CD14-positive monocyte (primary cell): ENCODE measurements around the gene CAMTA1. TPM values are rescaled to one million over a fixed set of nuclear protein-coding genes. Genes with fewer than 3 reads are reported as not detected.

Source experiments
- DNase-seq, 3 donors: peaks; one replicate each; pipeline ENCODE4 v3.0.0-alpha.2; 2011 to 2022
- H2AFZ ChIP-seq: 2 replicates; pipeline ENCODE4 v1.6.0; 2012; ENCODE audit warnings: mild to moderate bottlenecking, low read depth, low read length, inconsistent platforms; ENCODE audit not compliant: insufficient read depth, poor library complexity, severe bottlenecking
- H3K27ac ChIP-seq, 2 donors: 1 replicate in 1 of 2; 2 replicates in 1 of 2; pipeline ENCODE4 v1.5.1; 2012 to 2013; ENCODE audit warnings: low read length in 2 of 2, control low read depth in 1 of 2, inconsistent platforms in 1 of 2, low read depth in 1 of 2, mild to moderate bottlenecking in 1 of 2
- H3K27me3 ChIP-seq, 2 donors: one replicate each; pipeline versions ENCODE4 v1.6.0 to v1.6.1; 2011 to 2013; ENCODE audit warnings: low read length in 2 of 2; ENCODE audit not compliant: control insufficient read depth in 2 of 2, insufficient read depth in 2 of 2
- H3K36me3 ChIP-seq, 2 donors: replicated peaks in 1 of 2; 1 replicate in 1 of 2; 2 replicates in 1 of 2; pipeline versions ENCODE4 v1.5.1 to v1.6.1; 2012 to 2013; ENCODE audit warnings: low read length in 2 of 2, control low read depth in 1 of 2, inconsistent platforms in 1 of 2, mild to moderate bottlenecking in 1 of 2; ENCODE audit not compliant: insufficient read depth in 2 of 2, control insufficient read depth in 1 of 2
- H3K4me1 ChIP-seq, 2 donors: 1 replicate in 1 of 2; 2 replicates in 1 of 2; pipeline versions ENCODE4 v1.5.1 to v1.6.1; 2012 to 2013; ENCODE audit warnings: low read length in 2 of 2, control low read depth in 1 of 2, inconsistent platforms in 1 of 2, mild to moderate bottlenecking in 1 of 2, moderate library complexity in 1 of 2; ENCODE audit not compliant: insufficient read depth in 2 of 2, control insufficient read depth in 1 of 2
- H3K4me2 ChIP-seq: replicated peaks from 2 replicates; pipeline ENCODE3; 2012; ENCODE audit warnings: low read length, moderate library complexity, mild to moderate bottlenecking; ENCODE audit not compliant: poor library complexity, severe bottlenecking; ENCODE audit errors: extremely low read depth
- H3K4me3 ChIP-seq, 3 experiments: fragments of 200-600 bp in 1 of 3; sonication (generic) in 1 of 3; replicated peaks in 1 of 3; 1 replicate in 2 of 3; 2 replicates in 1 of 3; pipeline ENCODE4 v1.5.1; 2011 to 2013; ENCODE audit warnings: low read length in 3 of 3, mild to moderate bottlenecking in 3 of 3, control low read depth in 2 of 3, low read depth in 2 of 3, inconsistent platforms in 1 of 3, moderate library complexity in 1 of 3
- H3K79me2 ChIP-seq: 2 replicates; pipeline ENCODE4 v1.6.0; 2012; ENCODE audit warnings: mild to moderate bottlenecking, control low read depth, inconsistent platforms, low read length, moderate library complexity; ENCODE audit not compliant: insufficient read depth
- H3K9ac ChIP-seq: 2 replicates; pipeline ENCODE4 v1.6.0; 2017; ENCODE audit warnings: low read length, mild to moderate bottlenecking; ENCODE audit not compliant: insufficient read depth, poor library complexity, severe bottlenecking
- H3K9me3 ChIP-seq, 2 donors: replicated peaks in 1 of 2; 1 replicate in 1 of 2; 2 replicates in 1 of 2; pipeline versions ENCODE4 v1.5.1 to v1.6.1; 2012 to 2013; ENCODE audit warnings: low read length in 2 of 2, control low read depth in 1 of 2; ENCODE audit not compliant: control insufficient read depth in 1 of 2, insufficient read depth in 1 of 2
- H4K20me1 ChIP-seq: 2 replicates; pipeline ENCODE4 v1.6.0; 2012; ENCODE audit warnings: mild to moderate bottlenecking, low read length, control low read depth, moderate library complexity; ENCODE audit not compliant: insufficient read depth
- H3K27ac Mint-ChIP-seq, 7 donors: one replicate each; pipeline ENCODE4 v1.8.0; 2020; ENCODE audit warnings: mild to moderate bottlenecking in 7 of 7, mixed read lengths in 7 of 7, moderate library complexity in 6 of 7, inconsistent platforms in 2 of 7
- H3K27me3 Mint-ChIP-seq, 3 donors: one replicate each; pipeline ENCODE4 v1.8.0; 2021 to 2022; ENCODE audit warnings: low read depth in 3 of 3, mild to moderate bottlenecking in 3 of 3, mixed read lengths in 3 of 3, moderate library complexity in 3 of 3, inconsistent platforms in 1 of 3
- H3K36me3 Mint-ChIP-seq, 2 donors: one replicate each; pipeline ENCODE4 v1.8.0; 2020; ENCODE audit warnings: mixed read lengths in 2 of 2, inconsistent platforms in 1 of 2, mild to moderate bottlenecking in 1 of 2
- H3K4me1 Mint-ChIP-seq: one replicate; pipeline ENCODE4 v1.8.0; 2020; ENCODE audit warnings: mild to moderate bottlenecking, mixed read lengths
- H3K4me3 Mint-ChIP-seq, 2 donors: one replicate each; pipeline ENCODE4 v1.8.0; 2020; ENCODE audit warnings: mild to moderate bottlenecking in 2 of 2, mixed read lengths in 2 of 2, moderate library complexity in 1 of 2
- H3K9me3 Mint-ChIP-seq, 7 donors: one replicate each; pipeline ENCODE4 v1.8.0; 2020 to 2022; ENCODE audit warnings: mixed read lengths in 7 of 7, mild to moderate bottlenecking in 6 of 7, moderate library complexity in 6 of 7, inconsistent platforms in 2 of 7
- WGBS: methylation state at CpG from one replicate; pipeline ENCODE4 v1.1.5; 2013; ENCODE audit warnings: missing lambda C conversion rate; ENCODE audit not compliant: insufficient coverage; 5-methylcytosine and 5-hydroxymethylcytosine counted together
- intact Hi-C, 2 donors: fragments of 100-400 bp; cut with micrococcal nuclease; formaldehyde crosslinking; loops; one replicate each; pipeline versions ENCODE4 v1.15.0 to v1.15.1; 2023
- polyA plus RNA-seq, 3 donors: library from polyadenylated mRNA; depleted of rRNA in 1 of 3; unstranded in 2 of 3; stranded (reverse) in 1 of 3; fragments of 300-500 nt in 2 of 3; fragments of >200 nt in 1 of 3; fragmentation: Illumina TruSeq in 2 of 3; gene quantifications; 1 replicate in 2 of 3; 2 replicates in 1 of 3; pipeline ENCODE4 v1.2.3, GENCODE V29; 2012 to 2021
- TF ChIP-seq, protein P1 (sequence below): fragments of 200-600 bp; IDR thresholded peaks from one replicate; pipeline ENCODE4 v1.8.0; 2022; ENCODE audit warnings: antibody characterized with exemption, mild to moderate bottlenecking

CAMTA1 gene
- polyA plus RNA-seq, 3 donors: 52.0 to 89.6 (median 78.3) TPM

DNA sequence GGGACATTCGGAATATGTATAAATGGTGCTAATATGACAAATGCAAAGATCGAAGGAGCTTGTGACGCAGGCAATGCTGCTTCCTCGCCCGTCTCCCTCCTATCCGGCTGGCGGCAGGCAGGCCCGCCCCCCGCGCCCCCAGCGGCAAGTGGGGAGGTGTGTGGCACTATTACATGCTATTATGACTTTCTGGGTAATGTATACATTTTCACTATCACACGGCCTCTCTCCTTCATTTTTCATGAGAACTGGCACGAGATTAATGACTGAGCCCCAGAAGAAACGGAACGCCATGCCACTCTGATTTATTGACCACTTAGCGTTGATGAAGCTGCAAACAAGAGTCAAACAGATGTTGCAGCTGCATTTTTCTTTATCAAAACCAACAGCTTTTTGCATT is 846.9 kb downstream of the CAMTA1 start:
- Mint-ChIP-seq H3K27ac (no peak overlapping the region), H3K4me3 (peak overlapping the region in 1 of 2 donors; percentile 16), H3K27me3 (peaks cover 9 to 21% (median 13%) of the 10 kb centered on the region in 3 donors), H3K36me3 (no peaks in the 10 kb centered on the region), H3K4me1 (no peaks in the 10 kb centered on the region), H3K9me3 (no peaks in the 10 kb centered on the region)
- 5% methylated on average over 7 of the region's 16 CpGs for WGBS
- no peak for DNase-seq
- Histone ChIP-seq H3K4me1 (no peaks in the 10 kb centered on the region), H3K27me3 (peaks cover 0 to 6% of the 10 kb centered on the region in 2 donors), H3K9ac (no peak overlapping the region), H3K36me3 (no peaks in the 10 kb centered on the region), H3K79me2 (no peaks in the 10 kb centered on the region), H3K4me3 (no peak overlapping the region), H3K9me3 (no peaks in the 10 kb centered on the region), H4K20me1 (no peaks in the 10 kb centered on the region), H2AFZ (no peak overlapping the region), H3K27ac (no peak overlapping the region), H3K4me2 (no peak overlapping the region)
- intact Hi-C loops: no loop called here
- TF ChIP-seq, protein P1, sequence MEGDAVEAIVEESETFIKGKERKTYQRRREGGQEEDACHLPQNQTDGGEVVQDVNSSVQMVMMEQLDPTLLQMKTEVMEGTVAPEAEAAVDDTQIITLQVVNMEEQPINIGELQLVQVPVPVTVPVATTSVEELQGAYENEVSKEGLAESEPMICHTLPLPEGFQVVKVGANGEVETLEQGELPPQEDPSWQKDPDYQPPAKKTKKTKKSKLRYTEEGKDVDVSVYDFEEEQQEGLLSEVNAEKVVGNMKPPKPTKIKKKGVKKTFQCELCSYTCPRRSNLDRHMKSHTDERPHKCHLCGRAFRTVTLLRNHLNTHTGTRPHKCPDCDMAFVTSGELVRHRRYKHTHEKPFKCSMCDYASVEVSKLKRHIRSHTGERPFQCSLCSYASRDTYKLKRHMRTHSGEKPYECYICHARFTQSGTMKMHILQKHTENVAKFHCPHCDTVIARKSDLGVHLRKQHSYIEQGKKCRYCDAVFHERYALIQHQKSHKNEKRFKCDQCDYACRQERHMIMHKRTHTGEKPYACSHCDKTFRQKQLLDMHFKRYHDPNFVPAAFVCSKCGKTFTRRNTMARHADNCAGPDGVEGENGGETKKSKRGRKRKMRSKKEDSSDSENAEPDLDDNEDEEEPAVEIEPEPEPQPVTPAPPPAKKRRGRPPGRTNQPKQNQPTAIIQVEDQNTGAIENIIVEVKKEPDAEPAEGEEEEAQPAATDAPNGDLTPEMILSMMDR: no peak

DNA sequence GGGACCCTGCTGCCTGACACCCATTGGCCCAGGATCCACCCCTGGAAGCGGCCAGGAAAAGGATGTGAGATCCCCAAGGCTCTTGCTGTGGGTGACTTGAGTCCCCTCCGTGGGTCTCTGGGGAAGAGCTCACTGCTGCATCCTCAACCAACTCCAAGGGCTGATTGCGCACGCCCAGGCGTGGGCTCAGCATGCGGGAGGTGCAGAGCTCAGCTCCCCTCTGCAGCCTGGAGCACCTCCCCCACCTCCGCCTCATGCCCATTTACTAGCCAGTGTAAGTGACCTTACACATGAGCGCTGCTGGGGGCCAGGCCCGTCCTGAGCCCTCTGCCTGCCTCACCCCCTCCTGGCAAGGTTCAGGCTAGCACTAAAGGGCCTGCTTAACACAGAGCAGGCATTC is 847.4 kb downstream of the CAMTA1 start:
- Histone ChIP-seq H4K20me1 (no peaks in the 10 kb centered on the region), H3K27me3 (peaks cover 0 to 6% of the 10 kb centered on the region in 2 donors), H3K4me2 (no peak overlapping the region), H2AFZ (no peak overlapping the region), H3K9me3 (no peaks in the 10 kb centered on the region), H3K36me3 (no peaks in the 10 kb centered on the region), H3K4me1 (no peaks in the 10 kb centered on the region), H3K4me3 (no peak overlapping the region), H3K9ac (no peak overlapping the region), H3K79me2 (no peaks in the 10 kb centered on the region), H3K27ac (no peak overlapping the region)
- intact Hi-C loops: no loop called here
- Mint-ChIP-seq H3K9me3 (no peaks in the 10 kb centered on the region), H3K27me3 (peaks cover 9 to 21% (median 13%) of the 10 kb centered on the region in 3 donors), H3K4me1 (no peaks in the 10 kb centered on the region), H3K4me3 (no peak overlapping the region), H3K27ac (no peak overlapping the region), H3K36me3 (no peaks in the 10 kb centered on the region)
- TF ChIP-seq, protein P1: no peak
- DNase-seq: no peak
- WGBS: 79% methylated on average over 8 of the region's 9 CpGs
